Osteoblast (primary cell): Measurements from ENCODE around the gene PPY. TPM values are rescaled to one million over a fixed set of nuclear protein-coding genes. Genes with fewer than 3 reads are reported as not detected.

Source experiments
- DNase-seq: peaks from one replicate; pipeline ENCODE4 v3.0.0; 2011; ENCODE audit warnings: low spot score, mixed read lengths; ENCODE audit not compliant: insufficient read length; ENCODE audit errors: missing footprints
- H2AFZ ChIP-seq: 2 replicates; pipeline ENCODE4 v1.6.0; 2011; ENCODE audit warnings: mild to moderate bottlenecking, low read length
- H3K27ac ChIP-seq: 2 replicates; pipeline ENCODE4 v1.5.1; 2011; ENCODE audit warnings: mild to moderate bottlenecking, low read depth, low read length, moderate library complexity
- H3K27me3 ChIP-seq: 2 replicates; pipeline ENCODE4 v1.6.0; 2012; ENCODE audit warnings: mild to moderate bottlenecking, control low read depth, inconsistent platforms, low read length, moderate library complexity; ENCODE audit not compliant: insufficient read depth
- H3K36me3 ChIP-seq: 2 replicates; pipeline ENCODE4 v1.5.1; 2011; ENCODE audit warnings: mild to moderate bottlenecking, low read length, control low read depth, moderate library complexity; ENCODE audit not compliant: insufficient read depth
- H3K4me1 ChIP-seq: 2 replicates; pipeline ENCODE4 v1.5.1; 2011; ENCODE audit warnings: mild to moderate bottlenecking, low read length, control low read depth, moderate library complexity; ENCODE audit not compliant: insufficient read depth
- H3K4me2 ChIP-seq: 2 replicates; pipeline ENCODE4 v1.6.0; 2011; ENCODE audit warnings: mild to moderate bottlenecking, low read length; ENCODE audit not compliant: insufficient read depth
- H3K4me3 ChIP-seq: fragments of 200-600 bp; sonication (generic); 3 replicates; pipeline ENCODE4 v1.5.1; 2012; ENCODE audit warnings: mild to moderate bottlenecking, low read length, inconsistent platforms; ENCODE audit not compliant: insufficient read depth
- H3K79me2 ChIP-seq: 2 replicates; pipeline ENCODE4 v1.6.0; 2012; ENCODE audit warnings: mild to moderate bottlenecking, low read length, control low read depth, inconsistent platforms; ENCODE audit not compliant: insufficient read depth
- H3K9me3 ChIP-seq: 2 replicates; pipeline ENCODE4 v1.5.1; 2011; ENCODE audit warnings: low read depth, low read length, control low read depth
- H4K20me1 ChIP-seq: 2 replicates; pipeline ENCODE4 v1.6.0; 2012; ENCODE audit warnings: mild to moderate bottlenecking, low read length, control low read depth; ENCODE audit not compliant: insufficient read depth
- total RNA-seq: library from RNA; depleted of rRNA; stranded (reverse); fragments of >200 nt; gene quantifications from 2 replicates; pipeline ENCODE4 v1.2.3, GENCODE V29; 2012
- TF ChIP-seq, protein P1 (sequence below): IDR thresholded peaks from 2 replicates; pipeline ENCODE4 v1.5.1; 2011; ENCODE audit warnings: mild to moderate bottlenecking, low read depth, low read length, moderate library complexity; ENCODE audit errors: extremely low read depth

PPY gene
- total RNA-seq, 1 donor: not detected

GRCh38 chr17:43986225-43986981 lies 44.1 kb upstream of the PPY start:
- H3K79me2 ChIP-seq: no peaks in the 10 kb centered on the region
- H4K20me1 ChIP-seq: no peaks in the 10 kb centered on the region
- no peak overlapping the region for H3K4me3 ChIP-seq
- no peak overlapping the region for H3K4me2 ChIP-seq
- H3K27me3 ChIP-seq: peaks cover 37% of the 10 kb centered on the region
- no peak overlapping the region for H3K27ac ChIP-seq
- TF ChIP-seq, protein P1, sequence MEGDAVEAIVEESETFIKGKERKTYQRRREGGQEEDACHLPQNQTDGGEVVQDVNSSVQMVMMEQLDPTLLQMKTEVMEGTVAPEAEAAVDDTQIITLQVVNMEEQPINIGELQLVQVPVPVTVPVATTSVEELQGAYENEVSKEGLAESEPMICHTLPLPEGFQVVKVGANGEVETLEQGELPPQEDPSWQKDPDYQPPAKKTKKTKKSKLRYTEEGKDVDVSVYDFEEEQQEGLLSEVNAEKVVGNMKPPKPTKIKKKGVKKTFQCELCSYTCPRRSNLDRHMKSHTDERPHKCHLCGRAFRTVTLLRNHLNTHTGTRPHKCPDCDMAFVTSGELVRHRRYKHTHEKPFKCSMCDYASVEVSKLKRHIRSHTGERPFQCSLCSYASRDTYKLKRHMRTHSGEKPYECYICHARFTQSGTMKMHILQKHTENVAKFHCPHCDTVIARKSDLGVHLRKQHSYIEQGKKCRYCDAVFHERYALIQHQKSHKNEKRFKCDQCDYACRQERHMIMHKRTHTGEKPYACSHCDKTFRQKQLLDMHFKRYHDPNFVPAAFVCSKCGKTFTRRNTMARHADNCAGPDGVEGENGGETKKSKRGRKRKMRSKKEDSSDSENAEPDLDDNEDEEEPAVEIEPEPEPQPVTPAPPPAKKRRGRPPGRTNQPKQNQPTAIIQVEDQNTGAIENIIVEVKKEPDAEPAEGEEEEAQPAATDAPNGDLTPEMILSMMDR: no peak
- H3K9me3 ChIP-seq: no peaks in the 10 kb centered on the region
- no peaks in the 10 kb centered on the region for H3K36me3 ChIP-seq
- H3K4me1 ChIP-seq: no peaks in the 10 kb centered on the region
- no peak for DNase-seq
- H2AFZ ChIP-seq: no peak overlapping the region

- Histone ChIP-seq H3K27ac (no peak overlapping the region), H3K79me2 (no peaks in the 10 kb centered on the region), H3K9me3 (no peaks in the 10 kb centered on the region), H3K4me3 (no peak overlapping the region), H2AFZ (peak overlapping the region; percentile 56), H3K4me1 (no peaks in the 10 kb centered on the region), H4K20me1 (no peaks in the 10 kb centered on the region), H3K27me3 (peaks cover 43% of the 10 kb centered on the region), H3K36me3 (no peaks in the 10 kb centered on the region), H3K4me2 (peak overlapping the region; percentile 64)
- TF ChIP-seq, protein P1: no peak
- DNase-seq: no peak
These were observed 42.2 kb upstream of the PPY start for GRCh38 chr17:43984521-43984920.

DNA sequence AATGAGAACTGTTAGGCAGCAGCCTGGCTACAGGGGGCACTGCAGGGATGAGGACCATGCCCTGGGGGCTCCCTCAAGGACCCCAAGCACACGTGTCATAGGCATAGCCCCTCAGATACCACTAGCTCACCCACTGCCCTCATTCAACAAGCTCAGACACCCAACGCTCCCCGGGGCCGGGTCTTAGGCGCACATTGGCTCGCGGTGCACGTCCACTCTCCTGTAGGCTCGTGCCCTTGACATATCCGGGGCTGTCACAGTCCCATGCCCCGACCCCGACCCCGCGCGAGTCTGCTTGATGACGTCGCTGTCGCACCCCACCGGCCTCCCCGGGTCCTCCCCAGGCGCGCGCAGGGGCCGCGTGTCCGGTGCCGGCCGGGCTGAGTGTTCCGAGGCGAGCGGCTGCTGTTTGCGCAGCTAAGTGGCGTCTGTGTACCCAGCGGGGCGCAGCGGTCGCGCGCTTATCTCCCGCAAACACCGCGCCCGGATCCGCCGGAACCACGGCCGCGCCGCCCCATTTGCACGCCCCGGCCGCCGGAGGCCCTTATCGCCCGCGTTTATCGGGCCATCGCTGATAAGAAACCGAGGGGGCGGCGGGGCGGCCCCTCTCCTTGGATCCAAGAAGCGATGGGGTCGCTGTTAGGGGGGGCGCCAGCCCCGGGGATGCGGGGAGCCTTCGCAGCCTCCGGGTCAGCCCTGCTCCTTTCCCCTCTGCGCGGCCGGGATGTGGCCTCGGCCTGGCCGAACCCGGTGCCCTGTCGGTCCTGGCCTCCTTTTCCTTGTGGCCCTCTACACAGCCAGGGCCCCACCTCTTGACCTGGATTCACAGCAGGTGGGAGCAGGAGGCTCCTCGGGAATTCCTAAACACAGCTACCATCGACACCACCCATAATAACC lies 41.5 kb upstream of the PPY start:
- H3K27ac ChIP-seq: no peak overlapping the region
- H3K36me3 ChIP-seq: no peaks in the 10 kb centered on the region
- no peak for DNase-seq
- H3K4me1 ChIP-seq: no peaks in the 10 kb centered on the region
- no peaks in the 10 kb centered on the region for H3K9me3 ChIP-seq
- H3K4me2 ChIP-seq: peak overlapping the region; percentile 64
- H4K20me1 ChIP-seq: no peaks in the 10 kb centered on the region
- peak overlapping the region; percentile 56 for H2AFZ ChIP-seq
- peak overlapping the region; percentile 64 for H3K4me3 ChIP-seq
- peaks cover 49% of the 10 kb centered on the region for H3K27me3 ChIP-seq
- TF ChIP-seq, protein P1: peak; percentile 14
- no peaks in the 10 kb centered on the region for H3K79me2 ChIP-seq

DNA sequence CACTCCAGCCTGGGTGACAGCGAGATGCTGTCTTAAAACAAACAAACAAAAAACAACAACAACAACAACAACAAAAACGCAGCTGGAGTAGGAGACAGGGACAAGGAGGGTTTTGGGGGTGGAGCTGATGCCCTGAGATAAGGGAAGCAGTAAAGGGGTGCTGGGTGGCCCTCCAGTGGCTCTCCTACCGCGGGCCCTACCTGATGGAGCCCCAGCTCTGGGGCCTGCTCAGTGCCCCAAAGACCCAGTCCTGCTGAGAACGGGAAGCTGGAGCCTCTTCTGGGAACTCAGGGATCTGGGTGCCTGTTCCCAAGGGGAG lies 40.9 kb upstream of the PPY start:
- no peak for DNase-seq
- H3K9me3 ChIP-seq: no peaks in the 10 kb centered on the region
- H3K4me1 ChIP-seq: no peaks in the 10 kb centered on the region
- H2AFZ ChIP-seq: no peak overlapping the region
- H3K4me3 ChIP-seq: no peak overlapping the region
- peaks cover 50% of the 10 kb centered on the region for H3K27me3 ChIP-seq
- no peak overlapping the region for H3K27ac ChIP-seq
- TF ChIP-seq, protein P1: no peak
- no peaks in the 10 kb centered on the region for H3K36me3 ChIP-seq
- H4K20me1 ChIP-seq: no peaks in the 10 kb centered on the region
- peak overlapping the region; percentile 64 for H3K4me2 ChIP-seq
- H3K79me2 ChIP-seq: no peaks in the 10 kb centered on the region
